GM12872 (cell line): ENCODE data around the gene C2orf74.

Experiments
- TF ChIP-seq, protein P1 (sequence below): IDR thresholded peaks from 3 replicates; pipeline ENCODE4 v1.5.1; 2011; ENCODE audit warnings: low read depth, mild to moderate bottlenecking, low read length, moderate library complexity; ENCODE audit not compliant: insufficient read depth

C2orf74 gene

DNA sequence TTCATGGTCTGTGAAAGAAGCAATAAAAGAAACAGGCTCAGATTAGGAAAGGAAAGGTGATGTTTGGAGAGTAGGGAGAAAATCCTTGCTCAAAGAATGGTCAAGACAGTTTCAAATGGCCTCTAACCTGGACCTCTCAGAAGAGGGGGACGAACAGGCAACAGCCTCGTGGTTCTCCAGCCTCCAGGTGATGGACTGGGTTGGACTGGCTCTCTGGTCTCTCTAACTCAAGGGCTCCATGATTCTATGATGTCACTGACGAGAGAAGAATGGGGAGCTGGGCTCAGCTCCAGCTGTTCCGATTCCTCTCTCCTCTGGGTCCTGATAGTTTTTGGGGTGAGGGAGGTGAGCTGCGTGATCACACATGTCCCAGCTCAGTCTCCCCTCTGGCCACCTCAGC lies at the start of gene C2orf74:
Gene C2orf74 (plus strand): TSS at position 301 of the 400 bp plus-strand sequence. CDS start 327 bp downstream, outside the sequence.
- TF ChIP-seq, protein P1, sequence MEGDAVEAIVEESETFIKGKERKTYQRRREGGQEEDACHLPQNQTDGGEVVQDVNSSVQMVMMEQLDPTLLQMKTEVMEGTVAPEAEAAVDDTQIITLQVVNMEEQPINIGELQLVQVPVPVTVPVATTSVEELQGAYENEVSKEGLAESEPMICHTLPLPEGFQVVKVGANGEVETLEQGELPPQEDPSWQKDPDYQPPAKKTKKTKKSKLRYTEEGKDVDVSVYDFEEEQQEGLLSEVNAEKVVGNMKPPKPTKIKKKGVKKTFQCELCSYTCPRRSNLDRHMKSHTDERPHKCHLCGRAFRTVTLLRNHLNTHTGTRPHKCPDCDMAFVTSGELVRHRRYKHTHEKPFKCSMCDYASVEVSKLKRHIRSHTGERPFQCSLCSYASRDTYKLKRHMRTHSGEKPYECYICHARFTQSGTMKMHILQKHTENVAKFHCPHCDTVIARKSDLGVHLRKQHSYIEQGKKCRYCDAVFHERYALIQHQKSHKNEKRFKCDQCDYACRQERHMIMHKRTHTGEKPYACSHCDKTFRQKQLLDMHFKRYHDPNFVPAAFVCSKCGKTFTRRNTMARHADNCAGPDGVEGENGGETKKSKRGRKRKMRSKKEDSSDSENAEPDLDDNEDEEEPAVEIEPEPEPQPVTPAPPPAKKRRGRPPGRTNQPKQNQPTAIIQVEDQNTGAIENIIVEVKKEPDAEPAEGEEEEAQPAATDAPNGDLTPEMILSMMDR, result no peak

DNA sequence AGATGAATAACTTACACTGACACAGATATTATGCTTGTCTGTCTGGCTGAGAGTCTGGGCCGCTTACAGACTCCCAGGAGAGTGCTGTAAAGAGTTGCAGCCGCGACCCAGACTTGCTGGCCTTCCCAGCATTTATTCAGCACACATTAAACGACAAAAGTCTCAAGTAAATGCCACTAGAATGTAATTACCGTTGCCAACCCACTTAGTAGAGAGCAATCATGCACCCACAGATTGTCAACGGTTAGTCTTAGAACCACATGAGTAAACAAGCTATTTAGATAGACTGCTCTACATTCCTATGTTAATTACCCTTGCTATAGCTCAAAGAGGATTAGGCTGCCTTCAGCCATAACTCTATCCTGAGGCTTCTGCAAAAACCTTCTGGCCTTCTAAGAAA lies 47.8 kb upstream of the C2orf74 start:
- TF ChIP-seq, protein P1, result no peak

DNA sequence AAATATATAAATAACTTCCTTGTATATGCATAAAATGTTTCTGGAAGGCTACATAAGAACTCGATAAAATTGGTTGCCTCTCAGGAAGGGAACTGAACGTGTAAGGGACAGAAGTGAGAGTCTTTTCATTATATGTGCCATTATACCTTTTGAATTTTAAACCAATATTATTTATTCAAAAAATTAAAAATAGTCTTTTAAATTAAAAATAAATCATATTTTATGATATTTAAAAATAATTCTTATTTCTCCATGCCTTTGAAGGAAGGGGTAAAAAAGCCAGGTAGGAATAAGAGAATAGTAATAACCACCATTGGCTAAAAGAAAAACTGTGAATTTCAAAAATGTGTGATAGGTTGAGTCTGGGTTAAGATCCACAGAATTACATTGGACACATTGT lies 45.7 kb upstream of the C2orf74 start:
- TF ChIP-seq, protein P1, result no peak

DNA sequence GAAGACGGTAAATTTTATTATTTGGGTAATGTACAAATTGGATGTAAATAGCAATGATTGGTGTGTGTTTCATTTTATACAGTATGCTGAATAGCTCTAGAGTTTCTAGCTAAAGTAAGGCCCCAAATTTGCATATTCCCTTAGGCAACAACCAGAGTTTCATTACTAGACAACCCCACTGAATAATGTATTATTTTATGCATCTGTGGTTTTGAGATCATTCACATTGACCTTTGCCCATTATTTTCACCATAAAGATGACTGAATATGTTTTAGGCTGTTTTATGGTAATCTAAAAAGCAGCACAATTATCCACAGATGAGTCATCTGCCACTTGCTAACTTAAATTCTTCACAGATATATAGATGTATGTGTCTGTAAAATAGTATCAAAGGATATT lies 44.5 kb upstream of the C2orf74 start:
- TF ChIP-seq, protein P1, result no peak

DNA sequence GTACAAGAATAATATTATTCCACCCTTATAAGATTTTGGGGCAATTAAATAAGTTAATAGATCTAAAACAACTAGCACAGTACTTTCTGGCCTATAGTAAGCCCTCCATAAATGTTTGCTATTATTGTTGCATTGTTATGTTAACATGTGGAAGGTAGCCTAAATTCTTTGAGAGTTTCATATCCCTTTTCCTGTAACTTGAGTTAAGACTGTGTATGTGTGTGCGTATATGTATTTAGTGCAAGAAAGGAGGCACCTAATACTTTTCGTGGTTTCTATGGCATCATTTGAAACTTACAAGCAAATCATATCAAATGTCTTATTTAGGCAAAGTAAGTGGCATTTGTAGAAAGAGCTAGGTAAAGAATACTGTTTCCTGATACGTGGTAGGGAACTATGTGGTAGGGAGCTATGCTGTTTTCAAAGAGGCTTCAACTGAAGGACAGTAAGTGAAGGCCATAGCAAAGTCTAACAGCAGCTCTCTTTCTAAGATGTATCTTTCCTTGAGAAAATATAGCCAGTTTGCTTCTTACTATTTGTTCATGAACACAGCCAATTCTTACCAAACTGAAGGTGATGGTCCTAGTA lies 36.8 kb upstream of the C2orf74 start:
- TF ChIP-seq, protein P1, result no peak

DNA sequence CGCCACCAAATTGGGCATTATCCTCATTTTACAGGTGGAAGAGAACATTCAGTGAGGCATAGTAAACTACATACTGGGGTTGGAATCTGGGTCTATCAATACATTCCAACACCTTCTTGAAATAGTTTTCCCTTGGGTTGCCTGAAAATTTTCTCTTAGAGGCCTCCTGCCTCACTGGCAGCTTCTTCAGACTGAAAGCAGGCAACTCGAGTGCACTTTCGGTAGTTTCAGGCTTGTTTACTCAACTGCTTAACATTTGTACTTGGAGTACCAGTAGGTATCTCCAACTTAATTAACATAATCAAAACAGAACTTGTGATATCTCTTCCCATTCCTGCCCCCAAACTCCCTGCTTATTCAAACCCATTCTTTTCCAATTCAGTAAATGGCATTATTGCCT lies 36.2 kb upstream of the C2orf74 start:
- TF ChIP-seq, protein P1, result no peak

DNA sequence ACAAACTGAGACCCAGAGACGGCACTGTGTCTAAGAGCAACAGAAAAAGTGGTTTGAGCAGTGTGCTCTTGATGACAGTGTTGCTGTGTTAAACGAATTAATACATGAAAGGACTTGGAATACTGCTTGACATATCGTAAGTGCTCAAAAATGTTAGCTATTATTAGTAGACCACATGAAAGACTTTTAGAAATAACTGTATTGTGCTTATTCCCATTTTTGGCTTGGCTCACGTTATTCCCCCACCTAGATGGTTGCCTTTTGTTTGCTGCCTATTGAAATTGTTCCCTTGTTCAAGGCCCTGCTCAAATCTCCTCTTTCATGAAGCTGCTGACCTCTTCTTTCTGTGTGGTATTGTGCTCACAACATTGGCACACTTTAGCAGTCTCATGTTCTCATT lies 27.8 kb upstream of the C2orf74 start:
- TF ChIP-seq, protein P1, result no peak

DNA sequence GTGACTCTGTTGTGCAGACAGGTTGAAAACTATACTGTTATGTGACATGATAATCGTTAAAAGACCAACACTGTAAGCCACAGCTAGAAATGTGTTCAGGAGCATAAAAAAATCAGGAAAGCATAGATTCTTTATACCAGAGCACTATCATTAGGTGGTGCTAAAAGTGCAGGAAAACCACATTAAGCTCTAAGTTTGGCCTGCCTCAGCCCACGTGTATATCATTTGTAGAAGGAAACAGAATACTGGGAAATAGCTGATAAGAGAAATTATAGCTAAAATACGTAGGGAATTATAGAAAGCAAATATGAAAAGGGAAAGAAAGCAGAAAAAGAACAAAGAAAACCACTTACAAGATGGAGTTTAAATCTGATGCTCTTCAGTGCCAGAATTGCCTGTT lies 26.5 kb upstream of the C2orf74 start:
- TF ChIP-seq, protein P1, result no peak
